Retinal pigment epithelial cell (primary cell): ENCODE measurements around the gene ST7.
"Not testable (repeated sequence)": the region's sequence is repeated elsewhere in the genome, so short reads cannot be mapped to it uniquely, and the experiment has no call there.

ENCODE experiments used
- DNase-seq: peaks from one replicate; pipeline ENCODE4 v3.0.0-alpha.2; 2010; ENCODE audit warnings: low read depth
- H3K4me3 ChIP-seq: 2 replicates; pipeline ENCODE4 v1.5.1; 2011; ENCODE audit warnings: mild to moderate bottlenecking, low read length, control low read depth, moderate library complexity
- TF ChIP-seq, protein P1 (sequence below): conservative IDR thresholded peaks from 2 replicates; pipeline ENCODE4 v1.5.1; 2011; ENCODE audit warnings: low read depth, low read length, control low read depth, inconsistent platforms

Gene ST7

DNA sequence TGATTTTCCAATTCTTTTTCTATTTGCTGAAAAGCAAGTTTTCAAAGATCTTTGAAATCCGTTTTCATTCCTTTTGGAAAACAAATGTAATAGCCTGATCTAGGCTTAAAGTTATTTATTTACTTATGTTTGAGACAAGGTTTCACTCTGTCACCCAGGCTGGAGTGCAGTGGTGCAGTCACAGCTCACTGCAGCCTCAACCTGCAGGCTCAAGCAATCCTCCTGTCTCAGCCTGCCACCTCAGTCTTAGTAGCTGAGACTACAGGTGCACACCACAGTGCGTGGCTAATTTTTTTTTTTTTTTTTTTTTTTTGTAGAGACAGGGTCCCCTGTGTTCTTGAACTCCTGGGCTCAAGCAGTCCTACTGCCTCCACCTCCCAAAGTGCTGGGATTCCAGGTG, 4.6 kb downstream of the ST7 start:
- no peak overlapping the region for H3K4me3 ChIP-seq
- no peak for DNase-seq
- TF ChIP-seq, protein P1, sequence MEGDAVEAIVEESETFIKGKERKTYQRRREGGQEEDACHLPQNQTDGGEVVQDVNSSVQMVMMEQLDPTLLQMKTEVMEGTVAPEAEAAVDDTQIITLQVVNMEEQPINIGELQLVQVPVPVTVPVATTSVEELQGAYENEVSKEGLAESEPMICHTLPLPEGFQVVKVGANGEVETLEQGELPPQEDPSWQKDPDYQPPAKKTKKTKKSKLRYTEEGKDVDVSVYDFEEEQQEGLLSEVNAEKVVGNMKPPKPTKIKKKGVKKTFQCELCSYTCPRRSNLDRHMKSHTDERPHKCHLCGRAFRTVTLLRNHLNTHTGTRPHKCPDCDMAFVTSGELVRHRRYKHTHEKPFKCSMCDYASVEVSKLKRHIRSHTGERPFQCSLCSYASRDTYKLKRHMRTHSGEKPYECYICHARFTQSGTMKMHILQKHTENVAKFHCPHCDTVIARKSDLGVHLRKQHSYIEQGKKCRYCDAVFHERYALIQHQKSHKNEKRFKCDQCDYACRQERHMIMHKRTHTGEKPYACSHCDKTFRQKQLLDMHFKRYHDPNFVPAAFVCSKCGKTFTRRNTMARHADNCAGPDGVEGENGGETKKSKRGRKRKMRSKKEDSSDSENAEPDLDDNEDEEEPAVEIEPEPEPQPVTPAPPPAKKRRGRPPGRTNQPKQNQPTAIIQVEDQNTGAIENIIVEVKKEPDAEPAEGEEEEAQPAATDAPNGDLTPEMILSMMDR: no peak

GRCh38 chr7:116961966-116962673, 8.8 kb downstream of the ST7 start:
- not testable (repeated sequence) for DNase-seq, H3K4me3 ChIP-seq

- TF ChIP-seq, protein P1: no peak
- no peak overlapping the region for H3K4me3 ChIP-seq
- DNase-seq: no peak
These were observed 9.9 kb downstream of the ST7 start for GRCh38 chr7:116963234-116963633.

GRCh38 chr7:116966601-116967000, 13.3 kb downstream of the ST7 start:
- no peak overlapping the region for H3K4me3 ChIP-seq
- DNase-seq: no peak
- TF ChIP-seq, protein P1: no peak

DNA sequence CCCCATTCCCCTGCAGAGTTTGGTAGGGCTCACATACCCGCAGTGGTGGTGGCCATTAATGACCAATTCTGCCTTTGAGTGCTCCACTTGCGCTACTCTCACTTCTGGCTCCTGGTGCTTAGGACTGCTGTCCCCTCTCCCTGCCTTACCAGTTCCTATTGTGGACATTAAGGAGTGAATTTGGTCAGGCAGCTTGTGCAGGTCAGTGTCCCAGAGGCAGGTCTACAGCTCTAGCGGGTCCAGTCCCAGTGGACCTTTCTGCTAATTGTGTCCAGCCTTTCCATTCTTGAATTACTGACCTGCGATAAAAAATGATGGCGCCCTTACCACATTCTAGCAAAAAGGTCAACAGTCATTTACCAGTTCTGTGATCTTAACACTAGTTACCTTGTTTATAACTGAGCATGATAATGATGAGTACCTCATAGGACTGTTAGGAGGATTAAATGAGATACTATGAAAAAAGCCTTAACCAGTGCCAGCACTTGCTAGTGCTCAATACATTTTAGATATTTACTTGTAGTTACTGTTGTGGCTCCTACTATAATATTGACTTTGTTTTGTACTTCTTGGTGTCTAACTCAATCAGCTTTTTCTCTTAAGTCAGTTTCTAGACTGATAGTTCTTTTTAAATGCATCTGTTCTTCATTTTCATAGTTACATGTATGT, 14.1 kb downstream of the ST7 start:
- no peak overlapping the region for H3K4me3 ChIP-seq
- TF ChIP-seq, protein P1: no peak
- no peak for DNase-seq

GRCh38 chr7:116967983-116968382, 14.7 kb downstream of the ST7 start:
- TF ChIP-seq, protein P1: no peak
- DNase-seq: no peak
- H3K4me3 ChIP-seq: no peak overlapping the region

- TF ChIP-seq, protein P1: no peak
- H3K4me3 ChIP-seq: no peak overlapping the region
- DNase-seq: no peak
These were observed 15.3 kb downstream of the ST7 start for GRCh38 chr7:116968631-116969030.
